Measurements from ENCODE around the gene COG7. TPM values are rescaled to one million over a fixed set of nuclear protein-coding genes. Genes with fewer than 3 reads are reported as not detected.

The COG7 gene
- total RNA-seq, 1 donor from 2014 or later = 21.4 TPM

GRCh38 chr16:23410176-23410575 lies 42.8 kb downstream of the COG7 start:
- H3K4me3 ChIP-seq = no peak overlapping the region
- H3K9me3 ChIP-seq = no peaks in the 10 kb centered on the region
- peaks cover 24% of the 10 kb centered on the region for H3K4me1 ChIP-seq
- intact Hi-C loops (cut with DNase I) = no loop called here
- no peak overlapping the region for H3K27ac ChIP-seq
- no peak for DNase-seq (ENCODE audit: extremely low spot score in 2 of 2)
- H3K36me3 ChIP-seq = peaks cover 0 to 39% of the 10 kb centered on the region in 2 donors
- no peaks in the 10 kb centered on the region for H3K27me3 ChIP-seq
- TF ChIP-seq CTCF (IDR thresholded peaks at IDR 0.05) (no peak), POLR2AphosphoS5 (IDR thresholded peaks at IDR 0.05; ENCODE audit: insufficient read depth in 1 of 2, low read depth in 1 of 2) (no peak), POLR2A (IDR thresholded peaks at IDR 0.05) (no peak)

GRCh38 chr16:23409522-23409921 lies 43.5 kb downstream of the COG7 start:
- TF ChIP-seq POLR2AphosphoS5 (IDR thresholded peaks at IDR 0.05; ENCODE audit: insufficient read depth in 1 of 2, low read depth in 1 of 2) (no peak), CTCF (IDR thresholded peaks at IDR 0.05) (no peak), POLR2A (IDR thresholded peaks at IDR 0.05) (no peak)
- Histone ChIP-seq H3K9me3 (no peaks in the 10 kb centered on the region), H3K27ac (peak overlapping the region; percentile 27), H3K4me1 (peaks cover 24% of the 10 kb centered on the region), H3K36me3 (peaks cover 0 to 38% of the 10 kb centered on the region in 2 donors), H3K4me3 (no peak overlapping the region), H3K27me3 (no peaks in the 10 kb centered on the region)
- DNase-seq (ENCODE audit: extremely low spot score in 2 of 2) = no peak
- intact Hi-C loops (cut with DNase I) = no loop called here

GRCh38 chr16:23408823-23409298 lies 44.1 kb downstream of the COG7 start:
- peak overlapping the region; percentile 54 for H3K27ac ChIP-seq
- H3K9me3 ChIP-seq = no peaks in the 10 kb centered on the region
- no peak for TF ChIP-seq POLR2A (IDR thresholded peaks at IDR 0.05)
- TF ChIP-seq POLR2AphosphoS5 (IDR thresholded peaks at IDR 0.05; ENCODE audit: insufficient read depth in 1 of 2, low read depth in 1 of 2) = peak in 1 of 2 donors; percentile 32
- intact Hi-C loops (cut with DNase I) = no loop called here
- no peak overlapping the region for H3K4me3 ChIP-seq
- H3K36me3 ChIP-seq = peaks cover 0 to 33% of the 10 kb centered on the region in 2 donors
- H3K27me3 ChIP-seq = no peaks in the 10 kb centered on the region
- DNase-seq (ENCODE audit: extremely low spot score in 2 of 2) = no peak
- peaks cover 24% of the 10 kb centered on the region for H3K4me1 ChIP-seq

- Histone ChIP-seq H3K4me1 (peaks cover 24% of the 10 kb centered on the region), H3K4me3 (no peak overlapping the region), H3K27me3 (no peaks in the 10 kb centered on the region), H3K36me3 (peaks cover 0 to 33% of the 10 kb centered on the region in 2 donors), H3K9me3 (no peaks in the 10 kb centered on the region), H3K27ac (peak overlapping the region; percentile 54)
- DNase-seq (ENCODE audit: extremely low spot score in 2 of 2) = no peak
- intact Hi-C loops (cut with DNase I) = no loop called here
- TF ChIP-seq POLR2AphosphoS5 (IDR thresholded peaks at IDR 0.05; ENCODE audit: insufficient read depth in 1 of 2, low read depth in 1 of 2) = no peak
- TF ChIP-seq POLR2A (IDR thresholded peaks at IDR 0.05) = no peak
- TF ChIP-seq CTCF (IDR thresholded peaks at IDR 0.05) = no peak
Observed at GRCh38 chr16:23408242-23408822, 44.7 kb downstream of the COG7 start.

GRCh38 chr16:23407436-23408127 lies 45.4 kb downstream of the COG7 start:
- intact Hi-C loops (cut with DNase I) = no loop called here
- Histone ChIP-seq H3K27me3 (no peaks in the 10 kb centered on the region), H3K9me3 (no peaks in the 10 kb centered on the region), H3K27ac (no peak overlapping the region), H3K36me3 (peaks cover 0 to 33% of the 10 kb centered on the region in 2 donors), H3K4me1 (peaks cover 24% of the 10 kb centered on the region), H3K4me3 (no peak overlapping the region)
- no peak for DNase-seq (ENCODE audit: extremely low spot score in 2 of 2)
- TF ChIP-seq POLR2A (IDR thresholded peaks at IDR 0.05) = no peak
- no peak for TF ChIP-seq POLR2AphosphoS5 (IDR thresholded peaks at IDR 0.05; ENCODE audit: insufficient read depth in 1 of 2, low read depth in 1 of 2)
- no peak for TF ChIP-seq CTCF (IDR thresholded peaks at IDR 0.05)

All from vagina (tissue), 2 donors.